ENCODE measurements around the gene SYCP2L.
A peak's percentile ranks its signal among the peaks of the same experiment; 100 is the strongest.

SYCP2L gene

DNA sequence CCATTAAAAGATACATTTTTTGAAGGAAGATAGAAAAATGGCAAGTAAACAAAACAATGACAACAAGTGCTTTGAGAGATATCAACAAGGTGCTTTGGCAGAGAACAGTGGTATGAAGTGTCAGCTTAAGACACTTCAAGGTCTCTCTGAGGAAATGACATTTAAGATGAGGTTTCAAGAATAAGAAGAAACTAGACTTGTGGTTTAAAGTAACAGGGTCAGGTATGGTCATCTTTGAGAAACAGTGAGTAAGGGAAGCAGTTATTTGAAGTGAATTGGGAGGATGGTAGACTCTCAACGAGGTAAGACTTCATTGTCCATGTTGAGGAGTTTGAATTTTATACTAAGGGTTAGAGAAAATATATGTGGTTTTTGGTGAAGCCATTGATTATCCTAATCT, 77.8 kb downstream of the SYCP2L start:
- H3K4me3 ChIP-seq (ENCODE audit: control insufficient read depth, low read depth, low read length) = no peak overlapping the region
- DNase-seq (ENCODE audit: low read depth) = no peak
- TF ChIP-seq, protein P1, sequence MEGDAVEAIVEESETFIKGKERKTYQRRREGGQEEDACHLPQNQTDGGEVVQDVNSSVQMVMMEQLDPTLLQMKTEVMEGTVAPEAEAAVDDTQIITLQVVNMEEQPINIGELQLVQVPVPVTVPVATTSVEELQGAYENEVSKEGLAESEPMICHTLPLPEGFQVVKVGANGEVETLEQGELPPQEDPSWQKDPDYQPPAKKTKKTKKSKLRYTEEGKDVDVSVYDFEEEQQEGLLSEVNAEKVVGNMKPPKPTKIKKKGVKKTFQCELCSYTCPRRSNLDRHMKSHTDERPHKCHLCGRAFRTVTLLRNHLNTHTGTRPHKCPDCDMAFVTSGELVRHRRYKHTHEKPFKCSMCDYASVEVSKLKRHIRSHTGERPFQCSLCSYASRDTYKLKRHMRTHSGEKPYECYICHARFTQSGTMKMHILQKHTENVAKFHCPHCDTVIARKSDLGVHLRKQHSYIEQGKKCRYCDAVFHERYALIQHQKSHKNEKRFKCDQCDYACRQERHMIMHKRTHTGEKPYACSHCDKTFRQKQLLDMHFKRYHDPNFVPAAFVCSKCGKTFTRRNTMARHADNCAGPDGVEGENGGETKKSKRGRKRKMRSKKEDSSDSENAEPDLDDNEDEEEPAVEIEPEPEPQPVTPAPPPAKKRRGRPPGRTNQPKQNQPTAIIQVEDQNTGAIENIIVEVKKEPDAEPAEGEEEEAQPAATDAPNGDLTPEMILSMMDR (IDR thresholded peaks at IDR 0.05; ENCODE audit: control insufficient read depth, insufficient read depth, low read depth, low read length, missing control alignments) = no peak

DNA sequence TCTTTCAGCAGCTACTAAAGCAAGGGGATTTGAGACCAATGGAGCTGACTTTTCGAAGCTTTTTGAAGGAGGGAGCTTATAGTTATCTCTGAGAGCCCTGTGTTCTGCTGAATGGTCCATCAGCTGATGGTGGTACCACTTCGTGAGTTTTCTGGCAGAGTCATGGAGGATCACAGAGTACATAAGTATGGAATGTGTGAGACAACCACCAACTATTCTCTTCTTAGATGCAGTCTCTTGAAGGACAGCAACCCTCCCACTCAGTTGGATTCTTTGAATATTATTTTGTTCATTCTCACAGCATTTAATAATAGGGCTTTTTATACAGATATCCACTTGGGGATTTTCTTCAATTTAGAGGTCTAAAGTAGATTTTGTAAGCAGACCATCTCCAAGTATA, 81.9 kb downstream of the SYCP2L start:
- no peak overlapping the region for H3K4me3 ChIP-seq (ENCODE audit: control insufficient read depth, low read depth, low read length)
- TF ChIP-seq, protein P1 (IDR thresholded peaks at IDR 0.05; ENCODE audit: control insufficient read depth, insufficient read depth, low read depth, low read length, missing control alignments) = no peak
- DNase-seq (ENCODE audit: low read depth) = peak; percentile 27

DNA sequence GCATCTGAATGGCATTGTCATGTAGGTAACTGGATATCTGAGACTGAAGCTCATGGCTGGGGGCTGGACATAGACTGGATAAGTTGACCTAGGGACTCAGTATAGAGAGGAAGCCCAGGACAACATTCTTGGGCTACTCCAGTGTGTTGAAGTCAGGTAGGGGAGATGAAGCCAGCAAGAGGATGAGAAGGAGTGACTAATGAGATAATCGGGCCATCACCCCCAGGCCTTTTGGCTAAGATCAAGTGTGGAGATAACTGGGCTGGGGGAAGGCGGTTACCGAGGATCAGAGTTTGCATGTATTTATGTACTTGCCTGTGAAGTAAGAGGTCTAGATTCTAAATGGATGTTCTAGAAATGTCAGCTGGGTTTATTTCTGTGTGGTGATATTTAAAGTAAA, 83.9 kb downstream of the SYCP2L start:
- H3K4me3 ChIP-seq (ENCODE audit: control insufficient read depth, low read depth, low read length) = no peak overlapping the region
- no peak for DNase-seq (ENCODE audit: low read depth)
- TF ChIP-seq, protein P1 (IDR thresholded peaks at IDR 0.05; ENCODE audit: control insufficient read depth, insufficient read depth, low read depth, low read length, missing control alignments) = no peak

GRCh38 chr6:10972196-10972595, 85.3 kb downstream of the SYCP2L start:
- DNase-seq (ENCODE audit: low read depth) = no peak
- H3K4me3 ChIP-seq (ENCODE audit: control insufficient read depth, low read depth, low read length) = no peak overlapping the region
- TF ChIP-seq, protein P1 (IDR thresholded peaks at IDR 0.05; ENCODE audit: control insufficient read depth, insufficient read depth, low read depth, low read length, missing control alignments) = no peak

- TF ChIP-seq, protein P1 (IDR thresholded peaks at IDR 0.05; ENCODE audit: control insufficient read depth, insufficient read depth, low read depth, low read length, missing control alignments) = no peak
Measured at GRCh38 chr6:10976571-10976970, 89.7 kb downstream of the SYCP2L start.

DNA sequence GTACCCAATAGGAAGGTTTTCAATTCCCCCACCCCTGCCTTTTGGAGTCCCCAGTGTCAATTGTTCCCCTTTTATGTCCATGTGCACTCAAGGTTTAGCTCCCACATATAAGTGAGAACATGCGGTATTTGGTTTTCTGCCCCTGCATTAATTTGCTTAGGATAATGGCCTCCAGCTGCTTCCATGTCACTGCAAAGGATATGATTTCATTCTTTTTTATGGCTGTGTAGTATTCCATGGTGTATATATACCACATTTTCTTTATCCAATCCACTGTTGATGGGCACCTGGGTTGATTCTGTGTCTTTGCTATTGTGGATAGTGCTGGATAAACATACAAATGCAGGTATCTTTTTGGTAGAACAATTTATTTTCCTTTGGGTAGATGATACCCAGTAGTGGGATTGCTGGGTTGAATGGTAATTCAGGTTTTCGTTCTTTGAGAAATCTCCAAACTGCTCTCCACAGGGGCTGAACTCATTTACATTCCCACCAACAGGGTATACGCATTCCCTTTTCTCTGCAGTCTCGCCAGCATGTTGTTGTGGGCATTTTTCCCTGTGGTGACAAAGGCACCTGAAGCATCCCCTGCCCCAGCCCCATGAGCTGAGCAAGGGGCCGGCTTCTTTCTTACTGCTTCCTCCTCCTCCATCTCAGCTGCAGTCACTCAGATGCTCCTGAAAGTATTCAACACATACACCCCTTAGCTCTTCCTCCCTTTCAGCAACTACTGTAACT, 90.5 kb downstream of the SYCP2L start:
- no peak for DNase-seq (ENCODE audit: low read depth)
- TF ChIP-seq, protein P1 (IDR thresholded peaks at IDR 0.05; ENCODE audit: control insufficient read depth, insufficient read depth, low read depth, low read length, missing control alignments) = no peak
- no peak overlapping the region for H3K4me3 ChIP-seq (ENCODE audit: control insufficient read depth, low read depth, low read length)

More at GRCh38 chr6:10976571-10976970, 89.7 kb downstream of the SYCP2L start:
- no peak for DNase-seq (ENCODE audit: low read depth)
- H3K4me3 ChIP-seq (ENCODE audit: control insufficient read depth, low read depth, low read length) = no peak overlapping the region

Data from AG09309 (cell line).